ENCODE results near the gene NOL11.

The NOL11 gene

GRCh38 chr17:67742025-67742424, 24.3 kb downstream of the NOL11 start:
- TF ChIP-seq POLR2AphosphoS5 (IDR thresholded peaks at IDR 0.05; ENCODE audit: low read depth): no peak
- no peak for TF ChIP-seq GABPA (IDR thresholded peaks at IDR 0.05; ENCODE audit: low read depth)
- TF ChIP-seq SPI1 (IDR thresholded peaks at IDR 0.05; ENCODE audit: borderline replicate concordance, low read depth): no peak
- TF ChIP-seq REST (IDR thresholded peaks at IDR 0.05; ENCODE audit: insufficient replicate concordance, low read depth): no peak
- no peak for TF ChIP-seq CTCF (IDR thresholded peaks at IDR 0.05; ENCODE audit: insufficient read depth, low read length)
- H3K4me3 ChIP-seq (replicated peaks; ENCODE audit: insufficient read depth, low read length): no peak overlapping the region
- no peaks in the 10 kb centered on the region for H3K27me3 ChIP-seq (ENCODE audit: insufficient read depth, poor library complexity, severe bottlenecking)
- H3K27ac ChIP-seq (replicated peaks): no peak overlapping the region
- no peak for DNase-seq (ENCODE audit: low read depth in 1 of 2, low spot score in 1 of 2)

- no peak for TF ChIP-seq REST (IDR thresholded peaks at IDR 0.05; ENCODE audit: insufficient replicate concordance, low read depth)
- peak; percentile 34; the same call in 1 of the 2 replicates for TF ChIP-seq SPI1 (IDR thresholded peaks at IDR 0.05; ENCODE audit: borderline replicate concordance, low read depth)
- H3K27ac ChIP-seq (replicated peaks): no peak overlapping the region
- DNase-seq (ENCODE audit: low read depth in 1 of 2, low spot score in 1 of 2): no peak
- no peaks in the 10 kb centered on the region for H3K27me3 ChIP-seq (ENCODE audit: insufficient read depth, poor library complexity, severe bottlenecking)
- H3K4me3 ChIP-seq (replicated peaks; ENCODE audit: insufficient read depth, low read length): no peak overlapping the region
Observed at GRCh38 chr17:67746704-67747571, 29.2 kb downstream of the NOL11 start.

- Histone ChIP-seq H3K27ac (replicated peaks) (no peak overlapping the region), H3K4me3 (replicated peaks; ENCODE audit: insufficient read depth, low read length) (no peak overlapping the region), H3K27me3 (ENCODE audit: insufficient read depth, poor library complexity, severe bottlenecking) (no peaks in the 10 kb centered on the region)
- TF ChIP-seq REST (IDR thresholded peaks at IDR 0.05; ENCODE audit: insufficient replicate concordance, low read depth) (no peak), GABPA (IDR thresholded peaks at IDR 0.05; ENCODE audit: low read depth) (no peak), POLR2AphosphoS5 (IDR thresholded peaks at IDR 0.05; ENCODE audit: low read depth) (no peak), SPI1 (IDR thresholded peaks at IDR 0.05; ENCODE audit: borderline replicate concordance, low read depth) (no peak)
- no peak for DNase-seq (ENCODE audit: low read depth in 1 of 2, low spot score in 1 of 2)
Observed at GRCh38 chr17:67747681-67748235, 30.0 kb downstream of the NOL11 start.

GRCh38 chr17:67750067-67750466, 32.3 kb downstream of the NOL11 start:
- Histone ChIP-seq H3K27me3 (ENCODE audit: insufficient read depth, poor library complexity, severe bottlenecking) (no peaks in the 10 kb centered on the region), H3K4me3 (replicated peaks; ENCODE audit: insufficient read depth, low read length) (no peak overlapping the region), H3K27ac (replicated peaks) (no peak overlapping the region)
- TF ChIP-seq POLR2AphosphoS5 (IDR thresholded peaks at IDR 0.05; ENCODE audit: low read depth): no peak
- no peak for TF ChIP-seq SPI1 (IDR thresholded peaks at IDR 0.05; ENCODE audit: borderline replicate concordance, low read depth)
- no peak for TF ChIP-seq CTCF (IDR thresholded peaks at IDR 0.05; ENCODE audit: insufficient read depth, low read length)
- TF ChIP-seq GABPA (IDR thresholded peaks at IDR 0.05; ENCODE audit: low read depth): no peak
- no peak for DNase-seq (ENCODE audit: low read depth in 1 of 2, low spot score in 1 of 2)

Measured in HL-60 (cell line).